NCI-H2196 treated with DMSO at 0.1 percent for 48 hours (cell line): ENCODE measurements around the gene IQUB.
"Not testable (repeated sequence)": the region's sequence is repeated elsewhere in the genome, so short reads cannot be mapped to it uniquely, and the experiment has no call there.

Experiments
- DNase-seq: peaks from one replicate; lab custom pipeline; 2025; ENCODE audit not compliant: unreplicated experiment; lab: John Stamatoyannopoulos, UW

The IQUB gene

GRCh38 chr7:123534383-123535260 lies at the start of gene IQUB:
Gene IQUB, minus strand, starts transcription at chr7:123534595. Its CDS starts 22,255 bp downstream, at chr7:123512340.
- peak; percentile 99 for DNase-seq

DNA sequence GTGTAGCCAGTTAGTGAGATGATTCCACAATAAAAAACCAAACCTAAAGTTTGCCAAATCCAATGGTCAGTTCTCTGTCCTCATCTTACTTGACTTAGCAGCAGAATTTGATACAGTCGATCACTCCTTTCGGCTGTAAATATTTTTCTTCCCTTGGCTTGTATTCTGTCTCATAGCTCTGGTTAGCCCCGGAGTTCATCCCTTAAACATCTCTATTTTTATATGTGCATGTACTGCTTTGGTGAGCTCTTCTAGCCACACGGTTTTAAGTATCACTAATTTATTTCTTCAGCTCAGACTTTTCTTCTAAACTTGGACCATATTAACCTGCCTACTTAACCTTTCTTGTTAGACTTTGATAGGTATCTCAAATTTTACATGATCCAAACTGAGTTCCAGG lies 49.4 kb upstream of the IQUB start:
- DNase-seq, result no peak

DNA sequence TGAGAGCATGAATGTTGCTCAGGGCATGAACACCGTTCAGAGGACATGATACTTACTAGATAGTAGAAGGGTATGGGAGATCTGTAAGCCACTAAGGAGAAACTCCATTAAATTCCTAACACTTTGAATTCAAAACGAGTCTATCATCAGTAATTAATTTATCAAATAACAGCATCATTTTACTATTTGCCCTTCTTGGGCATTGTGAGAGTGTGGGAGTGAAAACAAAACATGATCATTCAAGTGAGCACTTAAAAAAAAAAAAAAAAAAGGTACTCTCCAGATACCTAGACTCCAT lies 46.7 kb upstream of the IQUB start:
- no peak for DNase-seq

- peak; percentile 3 for DNase-seq
Measured at GRCh38 chr7:123580406-123581161, 46.2 kb upstream of the IQUB start.

DNA sequence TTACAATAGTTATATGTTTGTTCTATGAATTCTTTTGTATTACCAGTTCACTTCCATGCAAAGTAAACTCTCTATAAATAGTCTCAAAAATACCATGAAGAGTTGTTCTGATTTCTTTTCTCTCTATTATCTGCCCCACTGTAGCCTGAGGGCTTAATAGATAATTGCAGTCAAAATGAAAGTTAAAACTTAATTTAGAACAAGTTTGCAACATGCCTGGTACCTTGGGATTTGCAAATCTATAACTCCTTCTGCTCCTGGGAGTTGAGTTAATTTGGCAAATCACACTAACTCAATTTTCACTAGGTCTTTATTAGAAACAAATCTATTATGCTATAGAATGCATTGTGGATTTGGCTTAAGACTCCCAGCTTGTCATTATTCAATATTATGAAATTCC lies 45.0 kb upstream of the IQUB start:
- no peak for DNase-seq

- no peak for DNase-seq
Measured at GRCh38 chr7:123573896-123574467, 39.6 kb upstream of the IQUB start.

DNA sequence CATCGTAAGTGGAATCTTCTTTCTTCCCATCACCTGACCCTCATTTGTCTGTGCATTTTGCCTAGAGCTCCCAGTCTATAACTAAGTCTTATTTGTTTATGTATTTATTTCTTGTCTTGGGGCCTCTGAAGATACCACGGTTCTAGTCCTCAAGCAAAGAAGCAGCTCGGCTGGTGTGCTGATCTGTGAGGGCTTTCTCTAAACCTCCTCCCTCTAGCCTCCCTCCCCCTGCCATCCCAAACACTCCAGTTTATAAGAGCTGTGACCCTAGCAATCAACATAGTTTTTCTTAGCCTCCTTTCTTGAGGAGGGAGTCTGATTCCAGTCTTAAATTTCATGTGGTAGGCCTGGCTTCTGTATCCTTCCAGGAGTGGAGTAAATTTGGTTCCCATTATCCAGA lies 38.9 kb upstream of the IQUB start:
- no peak for DNase-seq

DNA sequence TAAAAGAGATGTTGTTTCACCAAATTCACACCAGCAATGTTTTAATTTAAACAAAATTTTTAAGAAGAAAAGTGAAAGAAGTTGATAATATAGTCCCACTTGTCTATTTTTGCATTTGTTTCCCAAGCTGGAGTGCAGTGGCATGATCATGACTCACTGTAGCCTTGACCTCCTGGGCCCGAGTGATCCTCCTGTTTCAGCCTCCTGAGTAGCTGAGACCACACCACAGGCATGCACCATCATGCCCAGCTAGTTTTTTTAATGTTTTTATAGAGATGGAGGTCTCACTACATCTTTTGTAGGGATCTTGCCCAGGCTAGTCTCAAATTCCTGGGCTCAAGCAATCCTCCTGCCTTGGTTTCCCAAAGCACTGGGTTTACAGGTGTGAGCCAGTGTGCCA lies 37.3 kb upstream of the IQUB start:
- DNase-seq, result no peak

DNA sequence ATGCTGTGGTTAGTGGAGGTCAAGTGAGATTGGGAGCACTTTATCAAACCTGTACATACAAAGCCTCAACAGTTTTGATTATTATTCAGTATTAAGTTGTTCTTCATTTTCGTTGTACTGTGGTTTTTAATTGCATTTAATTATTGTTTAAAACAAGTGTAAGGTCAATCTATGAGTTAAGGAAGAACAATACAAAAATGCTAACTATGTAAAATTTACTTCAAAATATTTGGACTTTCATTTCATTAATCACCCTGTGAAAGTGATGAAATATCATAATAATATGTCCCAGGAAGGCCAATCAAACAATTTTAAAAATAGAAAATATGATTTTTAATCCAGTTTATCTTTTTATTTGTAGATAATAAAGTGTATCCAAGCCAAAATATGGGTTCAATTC lies 36.8 kb upstream of the IQUB start:
- DNase-seq, result no peak

DNA sequence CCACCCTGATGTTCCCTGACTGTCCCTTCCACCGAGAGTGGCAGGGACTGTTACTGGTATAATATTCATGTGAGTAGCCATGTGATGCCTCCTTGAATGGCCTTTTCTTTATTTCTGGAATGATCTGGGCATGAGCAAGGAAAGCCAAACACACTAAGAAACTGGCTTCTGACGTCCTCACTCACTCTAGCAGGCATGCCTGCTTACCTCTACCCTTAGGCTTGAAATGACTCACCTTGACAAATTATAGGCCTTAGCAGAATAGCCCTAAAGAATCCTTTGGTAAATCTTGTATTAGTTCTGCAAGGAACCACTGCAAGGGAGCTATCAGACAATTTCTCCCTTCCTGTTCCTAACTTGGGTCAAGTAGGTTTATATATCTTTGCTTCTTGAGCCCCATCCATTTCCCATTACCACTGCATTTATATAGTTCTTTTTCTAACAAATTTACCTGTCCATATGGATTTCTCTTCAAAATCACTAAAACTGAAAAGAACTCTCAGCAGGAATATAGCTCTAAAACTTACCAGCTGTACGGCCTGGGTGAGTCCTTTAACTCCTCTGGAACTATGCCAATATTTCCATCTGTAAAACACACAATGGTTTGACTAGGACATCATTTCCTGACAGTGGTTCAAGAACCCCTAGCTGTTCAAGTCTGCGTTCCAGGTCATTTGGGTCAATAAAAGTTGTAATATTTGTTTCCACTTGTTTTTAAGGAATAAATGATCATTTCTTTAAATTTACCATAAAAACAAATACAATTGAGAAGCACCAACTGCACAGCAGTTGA lies 36.2 kb upstream of the IQUB start:
- no peak for DNase-seq

DNA sequence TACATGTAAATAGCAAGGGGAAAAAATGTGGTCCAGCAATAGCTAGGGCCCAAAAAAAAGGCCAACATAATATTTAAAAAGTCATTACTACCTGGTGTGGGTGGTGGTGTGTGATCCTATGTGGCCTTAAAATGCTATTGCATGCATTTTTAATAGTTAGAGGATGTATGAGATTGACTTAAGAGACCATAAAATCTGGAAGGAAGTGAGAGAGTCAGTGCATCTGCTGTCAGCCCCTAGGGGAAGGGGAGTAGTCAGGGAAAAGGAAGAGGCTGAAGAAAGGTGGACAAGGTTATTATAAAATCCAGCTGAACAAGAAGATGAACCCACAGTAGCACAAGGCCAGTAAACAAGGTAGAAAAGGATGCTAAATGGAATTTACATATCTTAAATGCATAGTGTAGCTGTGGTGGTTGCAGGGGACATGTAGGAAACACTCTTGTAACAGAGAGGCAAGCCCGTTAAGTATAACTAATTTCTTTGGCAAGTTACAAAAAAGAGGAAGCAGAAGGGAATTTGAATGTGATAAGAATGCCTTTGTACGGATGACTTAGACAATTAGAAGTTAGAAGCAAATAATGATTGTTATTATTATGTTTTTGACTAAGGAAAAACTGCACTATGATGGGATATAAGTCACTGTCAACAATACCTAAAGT lies 35.1 kb upstream of the IQUB start:
- DNase-seq, result no peak

DNA sequence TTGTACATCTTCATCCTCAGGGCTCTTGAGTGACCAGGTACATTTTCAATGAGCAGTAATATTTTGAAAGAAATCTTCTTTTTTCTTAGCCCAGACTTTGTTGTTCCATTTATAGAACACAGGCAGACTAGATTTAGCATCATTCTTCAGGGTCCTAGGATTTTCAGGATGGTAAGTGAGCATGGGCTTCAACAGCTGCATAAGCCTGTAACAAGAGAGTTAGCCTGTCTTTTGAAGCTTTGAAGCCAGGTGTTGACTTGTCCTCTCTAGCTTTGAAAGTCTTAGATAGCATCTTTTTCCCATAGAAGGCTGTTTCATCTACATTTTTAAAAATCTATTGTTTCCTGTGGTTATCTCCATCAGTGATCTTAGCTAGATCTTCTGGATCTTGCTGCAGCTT lies 27.7 kb upstream of the IQUB start:
- no peak for DNase-seq

GRCh38 chr7:123558289-123558874 lies 24.0 kb upstream of the IQUB start:
- DNase-seq, result no peak

DNA sequence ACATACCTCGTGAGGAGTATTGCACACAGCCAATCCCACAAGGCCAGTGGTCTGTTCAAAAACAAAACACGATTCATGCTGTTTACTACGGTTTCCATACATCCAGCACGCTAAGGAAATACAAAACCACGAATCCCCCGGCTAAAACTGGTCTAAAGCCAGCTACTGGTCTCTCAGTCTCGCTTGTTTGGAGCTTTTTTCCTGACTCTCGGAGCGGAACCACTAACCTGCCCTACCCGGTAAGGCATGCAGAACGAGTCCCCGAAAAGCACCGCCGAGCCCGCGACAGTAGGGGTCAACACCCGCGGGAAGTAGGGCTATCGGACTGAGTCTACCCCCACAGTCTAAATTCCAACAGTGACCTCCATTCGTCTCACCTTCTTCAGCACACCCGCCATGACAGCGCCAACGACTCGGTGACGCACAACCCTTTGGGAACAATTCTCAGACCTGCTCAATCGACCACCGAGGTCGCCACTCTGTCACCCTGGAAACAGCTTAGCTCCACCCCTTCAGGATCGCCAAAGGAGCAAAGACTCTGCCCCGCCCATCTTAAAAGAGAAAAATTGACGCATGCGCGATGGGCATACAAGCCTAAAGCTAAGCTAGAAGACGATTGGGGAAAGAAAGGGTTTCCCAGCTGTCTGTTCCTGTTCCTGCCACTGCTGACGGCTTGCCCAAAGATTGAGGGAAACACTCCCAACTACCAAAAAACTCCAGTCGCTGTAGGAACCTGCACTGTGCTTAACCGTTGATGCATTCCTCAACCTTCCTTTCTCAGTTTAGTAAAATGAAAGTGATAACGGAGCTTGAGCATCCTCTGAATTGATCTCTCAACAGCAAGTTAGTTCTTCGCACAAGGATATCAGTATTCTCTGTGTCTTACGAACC lies 23.2 kb upstream of the IQUB start, which contains the start of gene NDUFA5:
NDUFA5 (minus strand) TSS at position 421 of the 891 bp plus-strand sequence; CDS start at position 398, 23 bp downstream.
- DNase-seq, result peak; percentile 98

GRCh38 chr7:123557016-123557397 lies 22.6 kb upstream of the IQUB start:
- DNase-seq, result no peak

DNA sequence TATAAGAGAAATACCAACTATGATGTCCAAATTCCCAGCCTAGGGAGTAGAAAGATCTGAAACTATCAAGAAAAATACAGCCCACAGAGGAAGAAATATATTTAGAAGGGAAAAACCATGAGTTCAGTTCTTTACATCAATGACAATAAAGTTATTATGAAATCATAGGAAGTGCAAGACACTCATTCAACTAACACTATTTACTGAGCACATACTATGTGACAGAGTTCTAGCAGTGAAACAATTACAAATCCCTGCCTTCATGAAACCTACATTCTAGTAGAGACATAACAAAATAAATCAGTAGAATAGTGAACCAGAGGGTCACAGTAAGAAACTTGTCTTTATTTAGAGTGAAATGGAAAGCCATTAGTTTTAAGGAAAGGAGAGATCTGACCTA lies 21.1 kb upstream of the IQUB start:
- DNase-seq, result no peak

- DNase-seq, result no peak
Measured at GRCh38 chr7:123553159-123553558, 18.8 kb upstream of the IQUB start.

DNA sequence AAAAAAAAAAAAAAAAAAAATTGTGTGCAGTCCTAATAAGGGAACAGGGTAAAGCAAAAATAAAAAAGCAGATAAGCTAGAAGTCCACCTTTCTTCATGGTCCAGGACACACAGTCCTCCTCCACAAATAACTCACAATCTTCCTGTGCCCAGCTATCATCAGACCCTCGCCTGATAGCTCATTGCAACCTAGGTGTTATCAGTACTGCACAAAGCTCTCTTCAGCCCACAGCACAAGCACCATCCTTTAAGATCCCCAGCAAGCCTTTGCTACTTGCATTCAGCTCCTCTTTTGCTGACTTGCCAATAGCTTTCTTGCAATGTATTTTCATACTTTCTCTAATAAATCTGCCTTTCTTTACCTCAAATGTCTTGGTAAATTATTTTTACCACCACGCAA lies 18.2 kb upstream of the IQUB start:
- no peak for DNase-seq

GRCh38 chr7:123552134-123552533 lies 17.7 kb upstream of the IQUB start:
- DNase-seq, result not testable (repeated sequence)
